Neutrophil (primary cell): ENCODE data around the gene PPDPF.

ENCODE experiments used
- H3K27ac ChIP-seq: fragments of 200-600 bp; sonication (generic); 2 replicates; pipeline ENCODE4 v1.5.1; 2016; ENCODE audit warnings: mild to moderate bottlenecking, moderate library complexity
- H3K27me3 ChIP-seq: fragments of 200-600 bp; sonication (generic); 2 replicates; pipeline ENCODE4 v1.6.0; 2016; ENCODE audit warnings: mild to moderate bottlenecking
- H3K36me3 ChIP-seq: fragments of 200-600 bp; sonication (generic); 2 replicates; pipeline ENCODE4 v1.5.1; 2017
- H3K4me1 ChIP-seq, 2 experiments: fragments of 200-600 bp in 1 of 2; sonication (generic) in 1 of 2; 1 replicate in 1 of 2; 2 replicates in 1 of 2; pipeline versions ENCODE4 v1.5.1 to v1.6.1; 2013 to 2016; ENCODE audit warnings: low read depth in 1 of 2, low read length in 1 of 2, mild to moderate bottlenecking in 1 of 2, moderate library complexity in 1 of 2; ENCODE audit not compliant: control insufficient read depth in 1 of 2, insufficient read depth in 1 of 2
- H3K4me3 ChIP-seq, 2 experiments: fragments of 200-600 bp in 1 of 2; sonication (generic) in 1 of 2; 1 replicate in 1 of 2; 2 replicates in 1 of 2; pipeline ENCODE4 v1.5.1; 2013 to 2016; ENCODE audit warnings: low read depth in 1 of 2, low read length in 1 of 2, mild to moderate bottlenecking in 1 of 2, moderate library complexity in 1 of 2
- H3K9me3 ChIP-seq: fragments of 200-600 bp; sonication (generic); 2 replicates; pipeline ENCODE4 v1.5.1; 2016
- TF ChIP-seq, protein P1 (sequence below): fragments of 200-600 bp; sonication (generic); IDR thresholded peaks from 2 replicates; pipeline ENCODE4 v1.5.1; 2016; ENCODE audit warnings: antibody characterized with exemption

Gene PPDPF

DNA sequence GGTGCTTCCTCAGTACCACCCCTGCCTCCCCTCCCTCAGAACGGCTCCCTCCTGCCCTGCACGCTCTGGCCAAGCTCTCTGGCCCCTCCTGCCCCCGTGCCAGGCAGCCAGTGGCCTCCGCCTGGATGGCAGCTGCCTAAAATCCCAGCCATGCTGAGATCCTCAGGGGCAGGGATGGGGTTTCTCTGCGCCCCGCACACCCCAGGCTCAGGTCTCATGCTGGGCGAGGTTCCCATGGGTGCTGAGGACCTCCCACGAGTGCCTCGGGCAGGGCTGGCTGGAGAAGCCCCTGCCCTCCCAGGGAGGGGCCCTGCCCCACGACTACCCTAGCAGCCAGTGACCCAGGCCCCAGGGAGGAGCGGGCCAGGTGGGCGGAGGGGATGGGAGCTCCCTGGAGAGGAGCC is 13.9 kb downstream of the PPDPF start:
- Histone ChIP-seq H3K36me3 (no peaks in the 10 kb centered on the region), H3K27ac (no peak overlapping the region), H3K9me3 (no peaks in the 10 kb centered on the region), H3K27me3 (peaks cover 40% of the 10 kb centered on the region), H3K4me3 (no peak overlapping the region), H3K4me1 (peaks cover 17 to 26% of the 10 kb centered on the region in 2 experiments)
- TF ChIP-seq, protein P1, sequence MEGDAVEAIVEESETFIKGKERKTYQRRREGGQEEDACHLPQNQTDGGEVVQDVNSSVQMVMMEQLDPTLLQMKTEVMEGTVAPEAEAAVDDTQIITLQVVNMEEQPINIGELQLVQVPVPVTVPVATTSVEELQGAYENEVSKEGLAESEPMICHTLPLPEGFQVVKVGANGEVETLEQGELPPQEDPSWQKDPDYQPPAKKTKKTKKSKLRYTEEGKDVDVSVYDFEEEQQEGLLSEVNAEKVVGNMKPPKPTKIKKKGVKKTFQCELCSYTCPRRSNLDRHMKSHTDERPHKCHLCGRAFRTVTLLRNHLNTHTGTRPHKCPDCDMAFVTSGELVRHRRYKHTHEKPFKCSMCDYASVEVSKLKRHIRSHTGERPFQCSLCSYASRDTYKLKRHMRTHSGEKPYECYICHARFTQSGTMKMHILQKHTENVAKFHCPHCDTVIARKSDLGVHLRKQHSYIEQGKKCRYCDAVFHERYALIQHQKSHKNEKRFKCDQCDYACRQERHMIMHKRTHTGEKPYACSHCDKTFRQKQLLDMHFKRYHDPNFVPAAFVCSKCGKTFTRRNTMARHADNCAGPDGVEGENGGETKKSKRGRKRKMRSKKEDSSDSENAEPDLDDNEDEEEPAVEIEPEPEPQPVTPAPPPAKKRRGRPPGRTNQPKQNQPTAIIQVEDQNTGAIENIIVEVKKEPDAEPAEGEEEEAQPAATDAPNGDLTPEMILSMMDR, result no peak

DNA sequence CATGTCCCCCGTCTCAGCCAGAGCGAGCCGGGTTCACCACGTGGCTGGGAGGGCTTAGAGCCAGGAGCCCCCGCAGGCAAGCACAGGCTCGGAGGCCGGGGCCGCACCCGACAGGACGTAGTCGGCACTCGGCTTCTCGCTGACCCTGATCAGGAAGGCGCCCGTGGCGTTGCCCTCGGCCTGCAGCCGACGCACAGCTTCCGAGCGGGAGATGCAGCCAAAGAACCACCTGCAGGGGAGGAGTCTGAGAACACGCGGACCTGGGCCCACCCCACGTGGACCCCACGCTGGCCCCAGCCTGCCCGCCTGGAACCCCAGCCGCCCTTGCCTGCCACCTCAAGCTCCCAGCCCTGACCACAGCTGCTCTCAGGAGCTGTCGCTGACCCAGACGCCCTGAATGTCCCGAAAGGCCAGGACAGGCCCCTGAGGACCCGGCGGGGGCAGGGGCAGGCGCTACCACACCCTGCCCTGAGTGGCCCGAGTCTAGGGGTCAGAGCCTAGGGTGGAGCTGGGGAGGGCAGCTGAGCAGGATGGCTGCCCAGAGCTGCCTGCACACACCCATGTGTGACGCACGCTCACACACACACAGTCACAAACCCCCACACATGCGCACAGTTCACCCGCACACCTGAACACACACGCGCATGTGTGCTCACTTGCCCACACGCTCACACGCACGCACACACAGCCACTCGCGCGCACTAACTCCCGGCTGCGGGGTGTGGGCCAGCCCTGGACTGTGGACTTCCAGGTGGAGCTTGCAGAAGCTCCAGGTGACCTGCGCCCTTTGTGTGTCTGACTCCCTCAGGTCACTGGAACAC is 14.5 kb downstream of the PPDPF start:
- Histone ChIP-seq H3K27me3 (peaks cover 40% of the 10 kb centered on the region), H3K9me3 (no peaks in the 10 kb centered on the region), H3K36me3 (no peaks in the 10 kb centered on the region), H3K4me3 (no peak overlapping the region), H3K4me1 (peaks cover 17 to 26% of the 10 kb centered on the region in 2 experiments), H3K27ac (no peak overlapping the region)
- TF ChIP-seq, protein P1, result no peak

GRCh38 chr20:63536241-63536977 is 15.8 kb downstream of the PPDPF start:
- Histone ChIP-seq H3K4me1 (peaks cover 17 to 26% of the 10 kb centered on the region in 2 experiments), H3K4me3 (no peak overlapping the region), H3K9me3 (no peaks in the 10 kb centered on the region), H3K36me3 (no peaks in the 10 kb centered on the region), H3K27me3 (peaks cover 44% of the 10 kb centered on the region), H3K27ac (no peak overlapping the region)
- TF ChIP-seq, protein P1, result no peak

DNA sequence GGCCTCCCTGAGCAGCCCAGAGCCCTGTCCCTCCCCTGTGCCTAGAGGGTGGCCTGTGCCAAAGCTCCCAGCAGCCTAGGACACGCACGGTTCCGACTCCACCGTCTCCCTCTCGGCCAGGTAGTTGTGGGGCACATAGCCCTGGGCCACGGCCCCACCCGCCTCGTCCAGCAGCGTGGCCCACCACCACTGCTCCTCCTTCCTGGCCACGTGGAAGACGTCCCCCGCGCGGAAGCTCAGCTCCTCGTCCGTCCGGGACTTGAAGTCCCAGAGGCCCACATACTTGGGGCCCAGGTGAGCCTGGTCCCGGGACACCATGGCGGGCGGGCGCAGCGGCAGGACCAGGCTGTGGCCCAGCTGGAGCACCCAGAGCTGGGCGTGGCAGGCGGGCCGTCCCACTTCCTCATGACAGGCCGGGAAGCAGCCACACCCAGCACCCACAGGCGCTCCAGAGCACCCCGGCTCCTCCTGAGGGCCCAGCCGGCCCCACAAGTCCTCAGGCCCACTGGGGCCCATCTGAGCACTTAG is 16.5 kb downstream of the PPDPF start, which contains the start of gene PTK6:
PTK6 (minus strand) TSS at position 380 of the 528 bp plus-strand sequence; CDS start at position 318, 62 bp downstream.
- Histone ChIP-seq H3K27ac (peak within 1 kb of the TSS; percentile 79), H3K36me3 (no peaks in the 10 kb centered on the region), H3K4me1 (peaks cover 17 to 26% of the 10 kb centered on the region in 2 experiments), H3K4me3 (peak within 1 kb of the TSS; percentile 58 to 68), H3K9me3 (no peaks in the 10 kb centered on the region), H3K27me3 (peaks cover 44% of the 10 kb centered on the region)
- TF ChIP-seq, protein P1, result no peak

- Histone ChIP-seq H3K27me3 (peaks cover 45% of the 10 kb centered on the region), H3K4me1 (peaks cover 17 to 26% of the 10 kb centered on the region in 2 experiments), H3K9me3 (no peaks in the 10 kb centered on the region), H3K36me3 (no peaks in the 10 kb centered on the region), H3K27ac (peak overlapping the region; percentile 79), H3K4me3 (peak overlapping the region; percentile 58 to 68)
- TF ChIP-seq, protein P1, result peak; percentile 97
Observed at GRCh38 chr20:63537525-63538203, 17.1 kb downstream of the PPDPF start.
